Activated naive CD8-positive, alpha-beta T cell treated with anti-CD3 and anti-CD28 coated beads for 36 hours (primary cell): ENCODE results near the gene RABAC1. TPM values are rescaled to one million over a fixed set of nuclear protein-coding genes. Genes with fewer than 3 reads are reported as not detected.

Experiments used
- DNase-seq: peaks from one replicate; pipeline ENCODE4 v3.0.0; 2021
- H3K27ac Mint-ChIP-seq: one replicate; pipeline ENCODE4 v1.8.0; 2022; ENCODE audit warnings: mild to moderate bottlenecking, moderate library complexity, mixed read lengths
- H3K27me3 Mint-ChIP-seq: one replicate; pipeline ENCODE4 v1.8.0; 2022; ENCODE audit warnings: mild to moderate bottlenecking, mixed read lengths
- H3K36me3 Mint-ChIP-seq: one replicate; pipeline ENCODE4 v1.8.0; 2021; ENCODE audit warnings: mild to moderate bottlenecking, mixed read lengths
- H3K4me1 Mint-ChIP-seq: one replicate; pipeline ENCODE4 v1.8.0; 2021; ENCODE audit warnings: mixed read lengths
- H3K4me3 Mint-ChIP-seq: one replicate; pipeline ENCODE4 v1.8.0; 2022; ENCODE audit warnings: mild to moderate bottlenecking, moderate library complexity, mixed read lengths
- H3K9me3 Mint-ChIP-seq: one replicate; pipeline ENCODE4 v1.8.0; 2022; ENCODE audit warnings: mixed read lengths
- total RNA-seq, 2 experiments: library from RNA; stranded (reverse); gene quantifications; one replicate each; pipeline ENCODE4 v1.2.3, GENCODE V29; 2021

RABAC1 gene, protein sequence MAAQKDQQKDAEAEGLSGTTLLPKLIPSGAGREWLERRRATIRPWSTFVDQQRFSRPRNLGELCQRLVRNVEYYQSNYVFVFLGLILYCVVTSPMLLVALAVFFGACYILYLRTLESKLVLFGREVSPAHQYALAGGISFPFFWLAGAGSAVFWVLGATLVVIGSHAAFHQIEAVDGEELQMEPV
- total RNA-seq: 10 to 100 TPM; 46.9 to 50.7 TPM

DNA sequence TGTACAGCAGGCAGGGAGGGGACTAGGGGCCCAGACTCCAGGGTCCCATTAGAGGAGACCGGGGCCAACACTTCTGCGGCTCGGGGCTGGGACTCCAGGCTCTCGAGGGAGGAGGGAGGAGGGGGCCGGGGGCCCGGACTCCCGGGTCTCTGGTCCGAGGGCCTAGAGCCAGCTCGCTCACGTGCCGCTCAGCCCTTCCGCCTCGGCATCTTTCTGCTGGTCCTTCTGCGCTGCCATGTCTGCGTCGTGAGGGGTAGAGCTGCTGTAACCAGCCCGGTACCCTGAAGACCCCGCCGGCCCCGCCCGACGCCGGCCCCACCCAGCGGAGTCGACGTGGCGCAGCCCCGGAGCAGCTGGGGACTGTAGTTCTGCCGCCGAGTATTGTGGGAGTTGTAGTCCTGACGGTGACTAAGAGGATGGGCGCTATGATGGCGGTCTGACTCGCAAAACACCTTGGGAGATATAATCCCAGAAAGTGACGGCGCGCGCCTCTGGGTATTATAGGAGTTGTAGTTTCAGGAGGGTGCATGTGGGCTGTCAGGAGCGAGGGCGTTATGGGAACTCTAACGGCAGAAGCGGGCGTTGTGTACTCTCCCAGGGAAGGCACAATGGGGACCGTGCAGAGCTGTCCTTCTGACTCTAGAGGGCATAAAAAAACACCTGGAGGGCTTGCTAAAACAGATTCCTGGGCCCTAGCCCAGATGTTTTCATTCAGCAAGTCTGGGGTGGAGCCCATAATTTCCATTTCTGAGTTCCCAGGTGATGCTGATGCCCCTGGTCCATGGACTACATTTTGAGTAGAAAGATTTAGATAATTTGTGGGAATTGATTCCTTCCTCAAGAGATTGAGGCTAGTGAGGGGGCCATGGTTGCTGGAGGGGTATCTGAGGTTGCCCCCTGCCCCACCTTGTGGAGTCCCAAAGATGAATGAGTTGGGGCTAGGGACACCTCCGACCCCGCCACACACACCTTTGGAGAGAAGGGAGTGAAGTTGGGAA lies at the start of gene RABAC1:
TSS of gene RABAC1 (minus strand) at position 266 of the 998 bp plus-strand sequence. CDS start at position 237, 29 bp downstream.
- peak; percentile 91 for DNase-seq
- H3K4me1 Mint-ChIP-seq: peaks cover 13% of the 10 kb centered on the region

DNA sequence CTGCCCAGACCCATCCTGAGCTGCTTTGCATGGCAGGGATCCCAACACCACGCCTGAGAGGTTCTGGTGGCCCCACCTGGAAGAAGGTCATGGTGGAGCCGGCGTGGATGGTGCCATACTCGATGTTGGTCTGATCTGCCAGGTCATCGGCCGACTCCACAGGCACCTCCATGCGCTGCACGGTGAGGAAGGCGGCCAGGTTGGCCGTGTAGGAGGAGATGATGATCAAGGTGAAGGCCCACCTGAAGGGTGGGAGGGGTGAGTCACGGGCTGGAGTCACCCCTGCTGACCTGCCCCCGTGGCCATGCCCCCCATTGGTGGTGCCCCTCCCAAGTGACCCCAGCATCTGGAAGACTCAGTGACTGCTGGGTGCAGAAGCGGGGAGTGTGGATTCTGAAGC lies 47.4 kb upstream of the RABAC1 start:
- no peaks in the 10 kb centered on the region for H3K9me3 Mint-ChIP-seq

More for the DNA sequence above, at the start of gene RABAC1:
- H3K9me3 Mint-ChIP-seq: no peaks in the 10 kb centered on the region
- peak within 1 kb of the TSS; percentile 88 for H3K27ac Mint-ChIP-seq
- no peaks in the 10 kb centered on the region for H3K27me3 Mint-ChIP-seq
- no peaks in the 10 kb centered on the region for H3K36me3 Mint-ChIP-seq
- peak within 1 kb of the TSS; percentile 96 for H3K4me3 Mint-ChIP-seq

DNA sequence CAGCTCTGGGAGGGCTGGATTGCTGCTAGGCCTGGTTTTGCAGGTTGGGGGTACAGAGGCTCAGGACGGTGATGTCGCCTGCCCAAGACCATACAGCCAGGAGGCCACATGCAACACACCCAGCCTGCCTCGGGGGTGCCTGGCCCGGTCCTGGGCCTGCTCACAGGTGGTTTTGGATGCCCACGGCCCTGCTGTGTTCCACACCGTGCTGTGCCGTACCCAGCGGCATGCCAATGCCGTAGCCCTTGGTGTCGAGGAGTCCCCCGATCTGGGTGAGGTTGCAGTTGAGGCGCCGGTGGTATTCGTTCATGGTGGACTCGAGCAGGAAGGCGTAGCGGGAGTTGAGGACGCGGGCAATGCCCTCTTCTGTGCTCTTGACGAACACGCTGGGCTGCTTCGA lies 46.4 kb upstream of the RABAC1 start:
- peaks cover 19% of the 10 kb centered on the region for H3K27me3 Mint-ChIP-seq
- no peaks in the 10 kb centered on the region for H3K9me3 Mint-ChIP-seq
- no peaks in the 10 kb centered on the region for H3K36me3 Mint-ChIP-seq
- DNase-seq: no peak
- H3K27ac Mint-ChIP-seq: no peak overlapping the region
- no peak overlapping the region for H3K4me3 Mint-ChIP-seq
- H3K4me1 Mint-ChIP-seq: no peaks in the 10 kb centered on the region

More for the DNA sequence above, 47.4 kb upstream of the RABAC1 start:
- no peak overlapping the region for H3K4me3 Mint-ChIP-seq
- no peak overlapping the region for H3K27ac Mint-ChIP-seq
- no peaks in the 10 kb centered on the region for H3K36me3 Mint-ChIP-seq
- no peak for DNase-seq
- H3K4me1 Mint-ChIP-seq: no peaks in the 10 kb centered on the region
- H3K27me3 Mint-ChIP-seq: peaks cover 9% of the 10 kb centered on the region

DNA sequence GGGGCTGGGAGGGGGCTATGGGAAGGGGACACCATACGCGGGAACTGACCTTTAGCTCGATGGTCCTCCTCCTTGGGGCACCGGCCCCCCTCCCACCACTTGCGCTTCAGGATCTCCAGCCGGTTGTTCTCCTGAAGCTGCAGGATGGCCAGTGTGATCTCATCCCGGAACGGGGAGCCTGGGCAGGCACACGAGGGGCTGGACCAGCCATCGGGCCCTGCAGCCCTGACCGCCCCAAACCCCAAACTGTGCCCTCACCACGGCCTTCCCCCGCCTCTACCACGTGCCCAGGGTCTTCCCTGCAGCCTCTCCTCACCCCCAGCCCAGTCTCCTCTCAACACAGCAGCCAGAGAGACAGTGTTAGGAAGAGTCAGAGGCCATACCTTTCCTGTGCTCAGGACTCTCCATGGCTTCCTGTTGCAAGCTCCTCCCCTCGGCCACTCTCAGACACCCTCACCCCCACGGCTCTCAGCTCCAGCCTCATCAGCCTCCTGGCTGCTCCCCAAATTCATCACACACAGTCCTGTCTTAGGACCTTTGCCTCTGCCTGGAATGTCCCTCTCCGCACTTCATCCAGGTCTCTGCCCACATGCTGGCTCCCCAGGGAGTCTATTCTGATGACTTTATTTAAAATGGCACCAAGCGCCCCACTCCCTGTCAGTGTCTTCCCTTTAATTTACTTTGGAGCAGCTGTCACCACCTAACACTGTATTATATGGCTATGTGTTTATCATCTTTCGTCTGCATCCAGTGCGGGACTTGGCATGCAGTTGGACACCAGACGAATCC lies 44.6 kb upstream of the RABAC1 start:
- H3K27ac Mint-ChIP-seq: no peak overlapping the region
- H3K36me3 Mint-ChIP-seq: no peaks in the 10 kb centered on the region
- peaks cover 34% of the 10 kb centered on the region for H3K27me3 Mint-ChIP-seq
- H3K4me3 Mint-ChIP-seq: no peak overlapping the region
- no peaks in the 10 kb centered on the region for H3K9me3 Mint-ChIP-seq
- no peaks in the 10 kb centered on the region for H3K4me1 Mint-ChIP-seq
- DNase-seq: no peak

DNA sequence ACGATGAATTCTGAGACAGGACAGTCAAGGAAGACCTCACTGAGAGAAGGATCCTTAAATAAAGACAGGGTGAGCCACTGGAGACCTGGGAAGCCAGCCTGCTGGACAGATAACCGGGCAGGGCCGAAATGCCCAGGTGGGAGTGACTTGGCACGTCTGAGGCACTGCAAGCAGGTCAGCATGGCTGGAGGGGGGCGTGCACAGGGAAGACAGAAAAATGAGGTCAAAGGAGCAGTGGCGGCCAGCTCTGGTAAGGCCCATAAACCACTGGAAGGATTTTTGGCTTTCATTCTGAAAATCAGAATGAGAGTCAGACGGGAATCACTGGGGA lies 40.7 kb upstream of the RABAC1 start:
- H3K27ac Mint-ChIP-seq: no peak overlapping the region

DNA sequence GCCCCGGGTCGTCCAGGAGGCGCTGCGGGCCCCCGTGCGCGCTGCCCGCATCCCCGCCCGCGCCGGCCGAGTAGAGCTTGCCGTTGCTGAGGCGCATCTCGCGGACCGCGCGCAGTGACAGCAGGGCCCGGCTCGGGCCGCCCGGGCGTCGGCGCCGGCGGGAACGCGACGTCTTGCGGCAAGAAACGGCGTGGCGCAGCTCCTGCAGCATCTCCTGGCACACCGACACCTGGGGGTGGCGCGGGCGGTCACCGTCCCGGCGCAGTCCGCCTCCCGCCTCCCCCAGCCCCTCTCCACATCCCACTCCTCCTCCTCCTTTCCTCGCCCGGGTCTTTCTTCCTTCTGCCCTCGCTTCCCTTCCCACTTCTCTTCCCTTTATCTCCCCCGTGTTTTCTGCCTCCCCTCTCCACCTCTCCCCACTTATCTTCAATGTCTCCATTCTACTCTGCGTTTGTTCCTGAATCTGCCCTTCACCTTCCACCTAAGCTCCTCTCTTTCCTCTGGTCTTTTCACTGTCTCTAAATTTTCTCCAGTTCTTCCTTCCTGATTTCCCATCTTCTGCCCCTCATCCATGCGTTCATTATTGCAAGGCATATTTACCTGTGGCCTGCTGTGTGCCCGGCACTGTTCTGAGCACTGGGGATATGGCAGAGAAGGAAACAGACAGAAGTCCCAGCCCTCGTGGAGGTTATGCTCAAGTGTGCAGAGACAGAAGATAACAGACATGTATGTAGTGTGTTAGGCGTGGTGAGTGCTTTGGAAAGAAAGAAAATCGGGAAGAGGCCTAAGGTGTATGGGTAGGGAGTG lies 40.2 kb upstream of the RABAC1 start:
- Mint-ChIP-seq H3K27ac (no peak overlapping the region), H3K36me3 (no peaks in the 10 kb centered on the region), H3K9me3 (no peaks in the 10 kb centered on the region), H3K27me3 (peaks cover 73% of the 10 kb centered on the region), H3K4me1 (peaks cover 12% of the 10 kb centered on the region), H3K4me3 (no peak overlapping the region)
- peak; percentile 22 for DNase-seq

More for the DNA sequence above, 40.7 kb upstream of the RABAC1 start:
- Mint-ChIP-seq H3K27me3 (peaks cover 69% of the 10 kb centered on the region), H3K36me3 (no peaks in the 10 kb centered on the region), H3K9me3 (no peaks in the 10 kb centered on the region), H3K4me3 (no peak overlapping the region), H3K4me1 (peaks cover 11% of the 10 kb centered on the region)
- no peak for DNase-seq

DNA sequence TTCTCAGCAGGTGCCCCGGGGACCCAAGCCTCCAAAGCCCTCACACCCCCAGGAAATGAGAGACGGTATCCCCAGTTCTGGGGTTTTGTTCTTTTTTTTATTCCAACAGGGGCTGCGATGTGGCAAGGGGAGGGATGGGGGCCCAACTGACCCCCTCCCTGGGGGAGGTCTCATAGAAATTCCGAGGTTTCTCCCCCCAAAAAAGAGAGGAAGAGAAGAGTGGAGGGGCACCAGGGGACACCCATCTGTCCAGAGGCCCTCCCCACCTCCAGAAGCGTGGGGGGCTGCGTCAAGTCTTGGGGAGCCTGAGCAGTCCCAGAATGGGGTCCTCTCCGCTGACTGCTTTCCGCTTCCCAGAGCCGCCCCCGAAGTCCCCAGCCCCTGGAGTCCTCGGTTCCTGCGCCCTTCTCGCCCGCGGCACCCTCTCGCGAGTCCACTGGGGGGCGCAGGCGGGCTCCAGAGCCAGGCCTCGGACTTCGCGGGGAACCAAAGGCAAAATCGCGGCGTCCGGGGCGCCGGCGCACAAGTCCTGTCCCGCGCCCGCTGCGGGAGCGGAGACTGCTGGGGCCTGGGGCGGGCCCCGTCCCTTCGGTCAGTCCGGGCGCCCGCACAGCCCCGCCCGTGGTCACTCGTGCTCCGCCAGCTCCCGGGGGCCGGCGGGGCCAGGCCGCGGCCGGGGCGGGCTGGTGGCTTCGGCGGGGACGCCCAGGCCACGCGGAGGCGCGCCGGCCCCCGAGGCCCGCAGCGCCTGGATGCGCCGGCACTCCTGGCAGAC lies 39.3 kb upstream of the RABAC1 start:
- Mint-ChIP-seq H3K27me3 (peaks cover 73% of the 10 kb centered on the region), H3K27ac (no peak overlapping the region), H3K36me3 (no peaks in the 10 kb centered on the region), H3K4me3 (no peak overlapping the region), H3K9me3 (no peaks in the 10 kb centered on the region), H3K4me1 (peaks cover 14% of the 10 kb centered on the region)
- peak; percentile 69 for DNase-seq

DNA sequence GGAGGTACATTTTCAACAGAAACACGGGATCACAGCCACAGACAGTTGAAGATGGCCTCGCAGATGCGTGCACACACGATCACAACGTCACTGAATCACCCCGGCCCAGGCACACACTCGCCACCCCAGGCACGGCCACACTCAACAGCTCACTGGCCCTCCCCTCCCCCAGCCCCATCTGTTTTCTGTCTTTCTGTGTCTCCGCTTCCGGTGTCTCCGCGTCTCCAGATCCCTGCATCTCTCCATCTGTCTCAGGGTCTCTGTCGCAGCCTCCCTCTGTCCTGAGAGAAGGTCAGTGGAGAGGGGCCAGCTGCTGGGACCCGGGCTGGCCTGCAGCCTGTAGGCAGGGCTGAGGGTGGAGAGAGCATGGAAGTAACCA lies 38.7 kb upstream of the RABAC1 start:
- peaks cover 17% of the 10 kb centered on the region for H3K4me1 Mint-ChIP-seq
- H3K27ac Mint-ChIP-seq: no peak overlapping the region
- no peaks in the 10 kb centered on the region for H3K9me3 Mint-ChIP-seq
- peaks cover 73% of the 10 kb centered on the region for H3K27me3 Mint-ChIP-seq
- no peak for DNase-seq
- H3K36me3 Mint-ChIP-seq: no peaks in the 10 kb centered on the region
- H3K4me3 Mint-ChIP-seq: no peak overlapping the region

DNA sequence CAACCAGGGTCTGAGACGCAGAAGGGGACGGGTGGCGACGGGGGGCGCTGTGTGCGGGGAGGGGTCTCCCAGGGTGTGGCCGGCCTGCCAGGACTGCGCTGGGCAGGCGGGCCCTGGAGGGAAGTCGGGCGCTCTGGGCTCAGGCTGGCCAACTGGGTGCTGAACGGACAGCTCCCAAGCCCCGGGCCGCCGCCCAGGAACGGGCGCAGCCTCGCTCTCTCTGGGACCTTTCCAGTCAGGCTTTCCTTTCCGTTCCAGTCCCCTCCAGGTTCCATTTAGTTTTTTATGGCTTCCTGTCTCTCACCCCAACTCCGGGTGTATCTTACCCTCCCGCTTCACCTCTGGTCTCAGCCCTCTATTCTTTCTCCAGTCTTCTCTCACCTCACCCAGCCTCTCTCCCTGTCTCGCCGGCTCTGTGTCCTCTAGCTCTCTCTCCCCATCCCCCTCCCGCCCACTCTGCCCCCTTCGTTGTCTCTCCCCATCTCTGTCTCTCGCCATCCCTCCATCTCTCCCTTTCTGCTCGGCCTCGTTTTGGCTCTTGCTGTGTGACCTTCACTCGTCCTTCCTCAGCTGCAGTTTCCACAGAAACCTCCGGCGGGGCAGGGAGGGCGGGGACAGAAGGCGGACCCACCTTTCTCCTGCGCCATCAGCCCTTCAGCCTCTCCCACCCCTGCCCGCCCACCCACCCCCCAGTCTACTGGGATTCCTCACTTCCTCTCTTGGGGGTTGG lies 38.2 kb upstream of the RABAC1 start:
- H3K4me3 Mint-ChIP-seq: no peak overlapping the region
- no peaks in the 10 kb centered on the region for H3K9me3 Mint-ChIP-seq
- peaks cover 72% of the 10 kb centered on the region for H3K27me3 Mint-ChIP-seq
- H3K27ac Mint-ChIP-seq: no peak overlapping the region
- peak; percentile 58 for DNase-seq
- H3K36me3 Mint-ChIP-seq: no peaks in the 10 kb centered on the region
- peaks cover 17% of the 10 kb centered on the region for H3K4me1 Mint-ChIP-seq

DNA sequence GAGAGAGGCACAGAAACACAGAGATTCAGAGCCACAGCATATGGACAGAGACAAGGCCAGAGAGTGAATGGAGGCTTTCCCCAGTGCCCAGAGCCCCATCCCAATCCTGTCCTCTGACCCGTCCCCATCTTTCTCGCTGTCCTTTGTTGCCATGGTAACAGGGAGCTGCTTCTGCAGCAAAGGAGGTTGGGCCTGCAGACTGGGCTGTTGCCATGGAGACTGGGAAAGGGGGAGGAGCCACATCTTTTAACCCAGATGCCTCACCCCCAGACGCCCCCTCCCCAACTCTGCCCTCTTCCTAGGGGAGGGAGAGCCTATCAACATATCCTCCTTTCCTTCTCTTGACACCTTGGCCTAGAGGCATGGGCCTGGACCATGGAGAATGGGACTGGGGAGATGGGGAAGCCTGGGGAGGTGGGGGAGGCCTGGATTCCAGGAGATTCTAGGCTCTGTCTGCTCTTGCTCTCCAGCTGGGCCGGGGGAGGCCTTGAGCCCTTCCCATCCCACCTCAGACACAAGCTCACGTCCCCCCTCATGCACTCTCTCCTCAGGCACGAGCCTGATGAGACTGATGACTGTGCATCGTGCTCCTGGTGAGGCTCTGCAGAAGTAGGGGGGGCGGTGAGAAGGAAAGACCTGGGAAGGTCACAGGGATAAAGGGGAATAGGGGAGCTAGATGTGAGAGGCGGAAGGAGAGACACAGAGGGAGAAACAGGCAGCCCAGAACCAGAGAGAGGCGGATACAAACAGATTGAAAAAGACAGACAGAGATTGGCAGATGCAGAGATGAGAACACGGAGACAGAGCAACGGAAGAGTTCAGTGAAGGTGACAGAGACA lies 37.1 kb upstream of the RABAC1 start:
- no peak for DNase-seq

DNA sequence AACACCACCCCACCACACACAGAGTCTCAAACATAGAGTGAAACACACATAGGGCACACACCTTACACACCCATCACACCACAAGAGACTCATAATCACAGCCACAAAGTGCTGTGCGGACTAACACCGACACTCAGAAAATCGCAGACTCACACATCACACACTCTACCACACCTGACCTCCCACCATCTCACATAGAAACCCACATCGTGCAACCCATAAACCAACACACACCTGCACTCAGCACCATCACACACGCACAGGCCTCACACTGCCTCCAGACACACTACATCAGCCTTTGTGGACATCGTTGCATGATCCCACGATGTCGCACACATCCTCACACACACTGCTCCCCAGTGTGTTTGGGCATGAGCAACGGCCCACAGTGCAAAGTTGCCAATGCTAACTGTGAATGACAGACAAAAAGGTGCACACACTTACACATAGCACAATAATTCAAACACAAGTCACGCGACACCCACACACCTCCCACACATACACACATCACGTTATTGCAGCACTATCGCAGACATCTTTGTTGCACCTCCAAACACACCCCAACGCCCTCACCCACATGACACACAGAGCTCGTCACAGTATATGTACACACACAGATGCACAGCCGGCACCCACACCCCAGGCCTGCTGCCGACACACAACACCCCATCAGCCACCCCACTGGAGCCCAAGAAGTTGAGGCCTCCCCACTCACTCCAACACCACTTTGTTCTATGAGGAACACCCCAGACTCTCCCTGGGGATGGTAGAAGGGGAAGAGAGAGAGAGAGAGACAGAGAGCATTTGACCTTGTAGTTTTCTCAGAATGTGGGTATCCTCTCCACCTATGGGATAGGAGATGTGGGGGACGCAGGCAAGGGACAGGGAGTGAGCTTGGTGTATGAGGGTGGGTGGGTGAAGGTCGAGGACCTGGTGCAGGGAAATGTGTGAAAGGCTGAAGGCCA lies 36.2 kb upstream of the RABAC1 start:
- peaks cover 17% of the 10 kb centered on the region for H3K4me1 Mint-ChIP-seq
- H3K4me3 Mint-ChIP-seq: peak overlapping the region; percentile 7
- H3K36me3 Mint-ChIP-seq: no peaks in the 10 kb centered on the region
- no peak overlapping the region for H3K27ac Mint-ChIP-seq
- H3K9me3 Mint-ChIP-seq: no peaks in the 10 kb centered on the region
- peaks cover 51% of the 10 kb centered on the region for H3K27me3 Mint-ChIP-seq
- no peak for DNase-seq

More for the DNA sequence above, 37.1 kb upstream of the RABAC1 start:
- H3K27me3 Mint-ChIP-seq: peaks cover 60% of the 10 kb centered on the region
- H3K4me3 Mint-ChIP-seq: no peak overlapping the region
- H3K36me3 Mint-ChIP-seq: no peaks in the 10 kb centered on the region
- H3K4me1 Mint-ChIP-seq: peaks cover 17% of the 10 kb centered on the region
- no peak overlapping the region for H3K27ac Mint-ChIP-seq
- H3K9me3 Mint-ChIP-seq: no peaks in the 10 kb centered on the region

DNA sequence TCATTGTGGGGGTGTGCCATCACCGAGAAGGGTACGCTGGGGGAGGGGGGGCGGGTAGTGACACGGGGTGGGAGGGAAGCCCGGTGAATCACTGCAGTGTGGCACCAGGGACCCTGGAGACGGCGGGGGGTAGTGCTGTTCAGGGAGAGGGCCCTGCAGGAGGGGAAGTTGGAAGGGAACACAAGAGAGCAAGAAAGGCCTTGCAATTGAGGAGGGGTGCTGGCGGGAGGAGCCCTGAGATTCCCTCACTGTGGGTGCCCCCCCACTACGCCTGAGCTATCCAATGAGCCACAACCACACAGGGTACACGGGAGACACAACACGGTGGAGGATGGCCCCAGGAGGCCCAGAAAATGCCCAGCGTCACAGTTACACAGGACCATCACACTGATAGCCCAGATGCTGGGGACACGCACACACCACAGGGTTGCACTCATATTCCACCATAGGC lies 35.4 kb upstream of the RABAC1 start:
- Mint-ChIP-seq H3K36me3 (no peaks in the 10 kb centered on the region), H3K27me3 (peaks cover 44% of the 10 kb centered on the region), H3K4me1 (peaks cover 17% of the 10 kb centered on the region), H3K4me3 (peak overlapping the region; percentile 41), H3K27ac (no peak overlapping the region), H3K9me3 (no peaks in the 10 kb centered on the region)
- peak; percentile 30 for DNase-seq
